Nephron (organoid): ENCODE data around the gene HERC2.

Experiments used
- H3K27ac Mint-ChIP-seq, 3 experiments: 2 replicates each; pipeline ENCODE4 v1.8.0; 2020; ENCODE audit warnings: mixed read lengths in 3 of 3, mild to moderate bottlenecking in 2 of 3, moderate library complexity in 1 of 3
- H3K27me3 Mint-ChIP-seq: 2 replicates; pipeline ENCODE4 v1.8.0; 2021; ENCODE audit warnings: low read depth, mild to moderate bottlenecking, moderate library complexity, mixed read lengths
- H3K36me3 Mint-ChIP-seq: 2 replicates; pipeline ENCODE4 v1.8.0; 2020; ENCODE audit warnings: low read depth, mixed read lengths
- H3K4me1 Mint-ChIP-seq: 2 replicates; pipeline ENCODE4 v1.8.0; 2020; ENCODE audit warnings: mixed read lengths
- H3K4me3 Mint-ChIP-seq, 3 experiments: 2 replicates each; pipeline ENCODE4 v1.8.0; 2020; ENCODE audit warnings: mild to moderate bottlenecking in 3 of 3, mixed read lengths in 3 of 3, moderate library complexity in 2 of 3
- H3K9me3 Mint-ChIP-seq: 2 replicates; pipeline ENCODE4 v1.8.0; 2020; ENCODE audit warnings: mixed read lengths
- CTCF ChIP-seq, 3 experiments: fragments of 200-600 bp; sonication (generic); IDR thresholded peaks; one replicate each; pipeline ENCODE4 v1.5.0; 2021; ENCODE audit warnings: antibody characterized with exemption in 3 of 3; ENCODE audit not compliant: unreplicated experiment in 3 of 3

Gene HERC2

GRCh38 chr15:28101983-28102441 lies 220.0 kb downstream of the HERC2 start:
- Mint-ChIP-seq H3K36me3 (no peaks in the 10 kb centered on the region), H3K27ac (no peak overlapping the region), H3K27me3 (peaks cover 47% of the 10 kb centered on the region), H3K9me3 (no peaks in the 10 kb centered on the region), H3K4me3 (no peak overlapping the region), H3K4me1 (peaks cover 27% of the 10 kb centered on the region)
- TF ChIP-seq CTCF (IDR thresholded peaks at IDR 0.05; ENCODE audit: unreplicated experiment in 3 of 3): no peak

GRCh38 chr15:28101201-28101600 lies 220.8 kb downstream of the HERC2 start:
- Mint-ChIP-seq H3K4me1 (peaks cover 28% of the 10 kb centered on the region), H3K27me3 (peaks cover 48% of the 10 kb centered on the region)
- TF ChIP-seq CTCF (IDR thresholded peaks at IDR 0.05; ENCODE audit: unreplicated experiment in 3 of 3): no peak

GRCh38 chr15:28100516-28101195 lies 221.3 kb downstream of the HERC2 start:
- Mint-ChIP-seq H3K36me3 (no peaks in the 10 kb centered on the region), H3K9me3 (no peaks in the 10 kb centered on the region), H3K27me3 (peaks cover 48% of the 10 kb centered on the region), H3K4me3 (peak overlapping the region; percentile 34 to 64 (median 56)), H3K27ac (peak overlapping the region in 1 of 3 experiments; percentile 61), H3K4me1 (peaks cover 32% of the 10 kb centered on the region)
- no peak for TF ChIP-seq CTCF (IDR thresholded peaks at IDR 0.05; ENCODE audit: unreplicated experiment in 3 of 3)

More at GRCh38 chr15:28101201-28101600, 220.8 kb downstream of the HERC2 start:
- H3K4me3 Mint-ChIP-seq: no peak overlapping the region
- H3K36me3 Mint-ChIP-seq: no peaks in the 10 kb centered on the region
- no peak overlapping the region for H3K27ac Mint-ChIP-seq
- H3K9me3 Mint-ChIP-seq: no peaks in the 10 kb centered on the region

- Mint-ChIP-seq H3K27ac (peak overlapping the region in 2 of 3 experiments; percentile 19 to 61), H3K4me3 (peak overlapping the region; percentile 34 to 64 (median 56)), H3K27me3 (peaks cover 45% of the 10 kb centered on the region), H3K9me3 (no peaks in the 10 kb centered on the region), H3K36me3 (no peaks in the 10 kb centered on the region), H3K4me1 (peaks cover 32% of the 10 kb centered on the region)
- TF ChIP-seq CTCF (IDR thresholded peaks at IDR 0.05; ENCODE audit: unreplicated experiment in 3 of 3): no peak
These were observed 222.3 kb downstream of the HERC2 start for GRCh38 chr15:28099555-28100140.

- H3K4me3 Mint-ChIP-seq: peak within 1 kb of the TSS; percentile 81 to 88 (median 84)
- peaks cover 32% of the 10 kb centered on the region for H3K4me1 Mint-ChIP-seq
- TF ChIP-seq CTCF (IDR thresholded peaks at IDR 0.05; ENCODE audit: unreplicated experiment in 3 of 3): peak; percentile 43 to 66 (median 56)
- H3K36me3 Mint-ChIP-seq: no peaks in the 10 kb centered on the region
- H3K27me3 Mint-ChIP-seq: peaks cover 42% of the 10 kb centered on the region
- peak within 1 kb of the TSS; percentile 66 to 86 (median 77) for H3K27ac Mint-ChIP-seq
- H3K9me3 Mint-ChIP-seq: peaks cover under 1% of the 10 kb centered on the region
These were observed 223.0 kb downstream of the HERC2 start, which contains the start of gene OCA2 for GRCh38 chr15:28098766-28099554. Gene OCA2 (minus strand): TSS chr15:28099315. CDS start chr15:28081874, 17,441 bp downstream.
